NCI-H2196 treated with DMSO at 0.1 percent for 48 hours (cell line): Measurements from ENCODE around the gene MAN2B2.
"Not testable (repeated sequence)": the region's sequence is repeated elsewhere in the genome, so short reads cannot be mapped to it uniquely, and the experiment has no call there.

Experiments
- DNase-seq: peaks from one replicate; lab custom pipeline; 2025; ENCODE audit not compliant: unreplicated experiment; lab: John Stamatoyannopoulos, UW

MAN2B2 gene

DNA sequence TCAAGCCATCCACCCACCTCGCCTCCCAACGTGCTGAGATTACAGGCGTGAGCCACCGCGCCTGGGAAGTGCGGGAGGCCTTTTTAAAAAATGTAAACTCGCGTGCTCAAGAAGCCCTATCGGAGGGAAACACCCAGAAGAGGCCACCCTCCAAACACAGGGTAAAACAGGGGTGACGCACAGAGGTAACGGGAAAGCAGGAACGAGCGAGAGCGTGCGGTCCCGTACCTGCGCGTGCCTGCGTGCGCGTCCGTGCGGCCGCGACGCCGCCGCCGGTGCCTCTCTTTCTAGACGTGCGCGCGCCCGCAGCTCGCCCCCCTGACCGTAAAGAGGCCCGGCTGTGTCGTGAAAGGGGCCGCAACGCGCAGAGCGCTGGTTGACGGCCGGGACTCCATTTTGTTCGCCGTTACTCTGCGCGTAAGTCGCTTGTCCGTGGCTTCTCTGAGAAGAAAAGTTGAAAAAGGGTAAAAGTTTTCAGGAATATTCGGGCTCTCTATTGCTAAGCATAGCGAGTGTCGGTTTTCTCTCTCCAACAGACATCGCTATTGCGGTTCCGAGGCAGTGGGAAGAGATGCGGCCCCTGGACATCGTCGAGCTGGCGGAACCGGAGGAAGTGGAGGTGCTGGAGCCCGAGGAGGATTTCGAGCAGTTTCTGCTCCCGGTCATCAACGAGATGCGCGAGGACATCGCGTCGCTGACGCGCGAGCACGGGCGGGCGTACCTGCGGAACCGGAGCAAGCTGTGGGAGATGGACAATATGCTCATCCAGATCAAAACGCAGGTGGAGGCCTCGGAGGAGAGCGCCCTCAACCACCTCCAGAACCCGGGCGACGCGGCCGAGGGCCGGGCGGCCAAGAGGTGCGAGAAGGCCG lies 65.5 kb downstream of the MAN2B2 start, which contains the start of gene MRFAP1:
MRFAP1 (plus strand) TSS at position 394 of the 872 bp plus-strand sequence; CDS start at position 572, 178 bp downstream.
- peak; percentile 95 for DNase-seq

DNA sequence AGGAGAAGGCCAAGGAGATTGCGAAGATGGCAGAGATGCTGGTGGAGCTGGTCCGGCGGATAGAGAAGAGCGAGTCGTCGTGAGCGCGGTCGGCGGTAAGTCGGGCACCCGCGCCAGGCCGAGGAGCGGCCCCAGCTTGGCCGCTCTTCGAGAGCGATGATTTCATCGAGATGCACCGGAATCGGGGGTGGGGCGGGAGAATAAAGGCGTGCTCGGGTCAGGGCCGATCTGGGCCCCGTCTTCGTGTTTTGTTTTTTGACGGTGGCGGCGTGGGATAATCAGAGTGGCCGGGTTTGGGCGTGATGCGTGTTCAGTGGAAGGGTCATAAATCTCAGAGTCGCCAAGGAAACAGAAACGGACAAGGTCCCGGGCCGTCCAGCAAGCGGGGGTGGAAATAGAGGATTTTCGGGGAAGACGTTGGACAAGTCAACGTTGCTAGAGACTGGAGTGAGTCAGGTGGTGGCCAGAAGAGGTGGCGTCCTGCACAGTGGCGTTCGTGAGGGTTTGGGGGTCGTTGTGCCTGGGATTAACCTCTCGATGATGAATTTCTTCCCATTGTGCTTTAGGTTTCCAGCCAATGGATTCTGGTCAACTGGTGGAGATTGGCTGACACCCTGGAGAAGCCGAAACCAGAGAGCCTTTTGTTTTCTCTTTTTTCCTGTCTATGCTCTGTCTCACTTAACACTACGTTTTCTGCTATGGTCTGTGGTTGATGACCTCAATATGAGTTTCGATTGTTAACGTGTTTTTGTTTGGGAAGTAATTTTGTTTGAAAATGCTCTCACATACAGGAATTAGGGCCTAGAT lies 66.4 kb downstream of the MAN2B2 start:
- DNase-seq = no peak

DNA sequence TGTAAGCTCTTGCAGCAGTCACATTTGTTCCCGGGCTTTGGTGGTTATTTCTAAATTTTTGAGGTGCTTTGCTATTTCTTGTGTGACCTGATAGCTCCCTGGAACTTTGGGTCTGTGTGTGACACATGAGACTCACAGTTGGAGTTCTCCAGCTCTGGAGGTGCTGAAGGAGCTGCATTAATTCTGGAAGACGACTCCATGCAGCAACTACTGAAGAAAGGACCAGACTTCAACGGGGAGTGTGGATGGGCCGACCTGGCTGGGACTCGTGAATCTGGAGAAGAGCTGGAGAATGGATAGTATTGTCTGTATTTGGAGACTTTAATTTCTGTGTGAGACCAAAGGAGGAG lies 67.0 kb downstream of the MAN2B2 start:
- DNase-seq = no peak

DNA sequence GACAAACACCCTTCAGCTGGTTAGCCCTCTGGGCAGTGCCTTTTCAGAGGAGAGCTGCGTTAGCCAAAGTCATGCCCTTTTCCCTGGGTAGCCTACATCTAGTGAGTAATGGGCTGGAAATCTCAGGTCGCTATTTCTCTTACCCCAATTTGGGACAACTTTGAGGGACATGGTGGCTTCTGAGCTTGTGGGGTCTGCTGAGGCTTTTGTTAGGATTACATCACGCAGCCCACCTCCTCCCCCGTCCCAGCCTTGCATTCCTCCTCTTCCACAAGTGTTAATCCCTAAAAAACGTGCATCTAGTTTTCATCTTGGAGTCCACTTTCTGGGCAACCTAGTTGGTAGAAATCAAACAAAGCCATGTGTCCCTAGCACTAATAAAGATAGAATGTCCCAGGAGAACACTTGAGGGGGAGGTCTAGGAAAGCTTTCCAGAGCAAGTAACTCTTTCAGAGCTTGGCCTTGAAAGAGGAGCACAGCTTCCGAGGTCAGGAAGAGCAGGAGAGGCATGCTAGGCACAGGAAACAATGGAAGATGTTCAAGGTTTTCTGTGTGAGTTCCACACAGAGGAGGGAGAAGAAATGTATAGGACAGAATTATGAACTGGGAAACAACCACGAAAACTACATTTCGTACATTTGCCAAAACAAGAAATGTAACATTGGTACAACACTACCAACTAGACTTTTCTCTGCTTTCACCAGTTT lies 68.3 kb downstream of the MAN2B2 start:
- DNase-seq = no peak

DNA sequence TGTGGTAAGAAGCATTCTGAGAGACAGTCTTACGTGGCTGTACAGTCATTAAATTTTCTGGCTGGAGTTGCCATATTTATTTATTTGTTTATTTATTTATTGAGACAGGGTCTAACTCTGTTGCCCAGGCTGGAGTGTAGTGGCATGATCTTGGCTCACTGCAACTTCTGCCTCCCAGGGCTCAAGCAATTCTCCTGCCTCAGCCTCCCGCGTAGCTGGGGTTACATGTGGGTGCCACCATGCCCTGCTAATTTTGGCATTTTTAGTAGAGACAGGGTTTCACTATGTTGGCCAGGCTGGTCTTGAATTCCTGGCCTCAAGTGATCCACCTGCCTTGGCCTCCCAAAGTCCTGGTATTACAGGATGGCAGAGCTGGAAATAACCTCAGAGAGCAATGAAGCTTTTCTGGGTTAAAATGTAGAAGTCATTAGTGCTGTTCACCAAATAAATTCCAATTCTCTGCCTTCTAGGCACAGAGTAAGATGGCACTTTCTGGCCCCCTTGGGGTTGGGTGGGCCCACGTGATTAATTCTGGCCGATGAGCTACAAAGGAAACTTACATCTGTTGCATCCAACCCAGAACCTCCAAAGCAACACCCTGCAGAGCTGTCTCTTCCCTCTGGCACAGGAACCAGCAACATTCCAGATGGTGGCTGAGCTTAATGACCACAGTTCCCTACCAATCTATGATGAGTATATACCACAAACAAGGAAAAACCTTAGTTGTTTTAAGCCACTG lies 70.0 kb downstream of the MAN2B2 start:
- no peak for DNase-seq

DNA sequence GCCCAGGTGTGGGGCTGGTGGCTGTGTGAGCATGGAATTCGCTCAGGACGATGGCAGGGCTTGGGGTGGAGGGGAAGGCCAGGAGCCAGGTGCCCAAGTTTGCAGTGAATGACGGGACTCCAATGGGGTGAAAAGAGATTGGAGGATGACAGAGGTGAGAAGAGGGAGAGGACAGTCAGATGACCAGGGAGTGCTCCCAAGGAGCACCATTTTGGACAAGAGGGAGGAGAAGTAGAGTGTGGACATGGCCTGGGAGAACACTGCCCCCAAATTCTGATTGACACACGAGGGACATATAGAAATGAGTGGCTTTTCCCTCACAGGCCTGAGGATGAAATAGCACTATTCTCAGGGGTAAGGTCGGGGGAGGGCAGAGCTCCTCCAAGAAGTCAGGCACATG lies 72.2 kb downstream of the MAN2B2 start:
- no peak for DNase-seq

DNA sequence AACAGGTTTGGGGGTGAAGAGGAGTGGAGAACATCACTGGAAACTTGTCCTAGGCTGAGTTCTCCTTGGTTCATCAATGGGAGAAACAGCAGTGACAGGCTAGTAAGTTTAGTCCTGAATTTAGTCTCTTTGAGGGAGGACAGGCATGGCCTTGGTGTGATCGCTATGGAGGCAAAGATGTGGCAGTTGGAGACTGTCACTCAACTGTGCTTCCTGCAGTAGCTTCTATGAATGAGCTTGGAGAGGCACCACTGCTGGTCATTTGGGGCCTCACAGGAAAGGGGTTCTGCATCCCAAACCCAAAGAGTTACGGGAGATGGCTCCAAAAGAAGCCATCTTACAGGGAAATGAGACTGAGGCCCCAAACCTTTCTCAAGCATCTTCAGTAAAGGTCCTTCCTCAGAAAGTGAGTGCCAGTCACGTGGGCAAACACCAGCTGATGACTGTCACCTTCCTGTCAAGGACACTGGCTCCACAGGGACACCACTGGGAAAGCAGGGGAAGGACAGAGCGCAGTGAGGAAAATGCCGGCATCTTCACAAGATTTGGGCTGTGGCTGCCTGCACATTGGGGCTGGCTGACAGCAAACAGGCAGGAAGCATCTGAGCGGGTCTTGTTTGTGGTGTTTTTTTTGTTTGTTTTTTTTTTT lies 72.7 kb downstream of the MAN2B2 start:
- no peak for DNase-seq

DNA sequence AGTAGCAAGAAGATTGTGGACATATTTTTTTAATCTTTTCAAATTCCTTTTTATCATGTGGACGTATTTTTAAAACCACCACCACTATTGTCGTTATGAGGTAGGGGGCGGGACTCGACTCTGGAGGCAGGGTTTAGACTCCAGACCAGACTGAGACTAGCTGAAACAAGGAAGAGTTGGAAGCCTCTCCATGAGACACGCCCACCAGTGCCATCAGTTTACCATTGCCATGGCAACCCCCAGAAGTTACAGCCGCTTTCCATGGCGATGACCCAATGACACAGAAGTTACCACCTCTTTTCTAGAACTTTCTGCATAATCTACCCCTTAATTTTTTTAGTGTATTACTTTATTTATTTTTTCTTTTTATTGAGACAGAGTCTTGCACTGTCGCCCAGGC lies 74.2 kb downstream of the MAN2B2 start:
- DNase-seq = no peak

DNA sequence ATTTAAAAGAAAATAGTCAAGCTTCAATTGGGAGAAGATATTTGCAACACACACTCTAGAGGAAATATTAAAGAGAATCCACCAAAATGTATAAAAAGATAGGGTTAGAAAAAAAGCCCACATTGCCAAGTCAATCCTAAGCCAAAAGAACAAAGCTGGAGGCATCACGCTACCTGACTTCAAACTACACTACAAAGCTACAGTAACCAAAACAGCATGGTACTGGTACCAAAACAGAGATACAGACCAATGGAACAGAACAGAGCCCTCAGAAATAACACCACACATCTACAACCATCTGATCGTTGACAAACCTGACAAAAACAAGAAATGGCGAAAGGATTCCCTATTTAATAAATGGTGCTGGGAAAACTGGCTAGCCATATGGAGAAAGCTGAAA lies 79.2 kb downstream of the MAN2B2 start:
- not testable (repeated sequence) for DNase-seq

DNA sequence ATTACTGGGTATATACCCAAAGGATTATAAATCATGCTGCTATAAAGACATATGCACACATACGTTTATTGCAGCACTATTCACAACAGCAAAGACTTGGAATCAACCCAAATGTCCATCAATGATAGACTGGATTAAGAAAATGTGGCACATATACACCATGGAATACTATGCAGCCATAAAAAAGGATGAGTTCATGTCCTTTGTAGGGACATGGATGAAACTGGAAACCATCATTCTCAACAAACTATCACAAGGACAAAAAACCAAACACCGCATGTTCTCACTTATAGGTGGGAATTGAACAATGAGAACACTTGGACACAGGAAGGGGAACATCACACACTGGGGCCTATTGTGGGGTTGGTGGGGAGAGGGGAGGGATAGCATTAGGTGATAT lies 80.3 kb downstream of the MAN2B2 start:
- DNase-seq = not testable (repeated sequence)

DNA sequence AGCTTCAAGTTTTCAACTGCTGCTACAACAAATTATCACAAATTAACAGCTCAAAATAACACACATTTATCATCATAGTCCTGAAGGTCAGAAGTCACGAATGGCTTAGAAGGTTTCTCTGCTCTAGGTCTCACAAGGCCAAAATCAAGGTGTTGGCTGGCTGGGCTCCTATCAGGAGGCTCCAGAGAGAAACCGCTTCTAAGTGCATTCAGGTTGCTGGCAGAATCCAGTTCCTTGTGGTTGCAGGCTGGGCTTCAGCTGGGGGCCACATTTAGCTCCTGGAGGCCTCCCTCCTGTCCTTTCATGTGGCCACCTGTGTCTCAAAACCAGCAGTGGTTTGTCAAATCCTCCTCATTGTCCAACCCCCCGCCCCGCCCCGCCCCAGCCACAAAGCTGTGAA lies 80.9 kb downstream of the MAN2B2 start:
- DNase-seq = no peak

DNA sequence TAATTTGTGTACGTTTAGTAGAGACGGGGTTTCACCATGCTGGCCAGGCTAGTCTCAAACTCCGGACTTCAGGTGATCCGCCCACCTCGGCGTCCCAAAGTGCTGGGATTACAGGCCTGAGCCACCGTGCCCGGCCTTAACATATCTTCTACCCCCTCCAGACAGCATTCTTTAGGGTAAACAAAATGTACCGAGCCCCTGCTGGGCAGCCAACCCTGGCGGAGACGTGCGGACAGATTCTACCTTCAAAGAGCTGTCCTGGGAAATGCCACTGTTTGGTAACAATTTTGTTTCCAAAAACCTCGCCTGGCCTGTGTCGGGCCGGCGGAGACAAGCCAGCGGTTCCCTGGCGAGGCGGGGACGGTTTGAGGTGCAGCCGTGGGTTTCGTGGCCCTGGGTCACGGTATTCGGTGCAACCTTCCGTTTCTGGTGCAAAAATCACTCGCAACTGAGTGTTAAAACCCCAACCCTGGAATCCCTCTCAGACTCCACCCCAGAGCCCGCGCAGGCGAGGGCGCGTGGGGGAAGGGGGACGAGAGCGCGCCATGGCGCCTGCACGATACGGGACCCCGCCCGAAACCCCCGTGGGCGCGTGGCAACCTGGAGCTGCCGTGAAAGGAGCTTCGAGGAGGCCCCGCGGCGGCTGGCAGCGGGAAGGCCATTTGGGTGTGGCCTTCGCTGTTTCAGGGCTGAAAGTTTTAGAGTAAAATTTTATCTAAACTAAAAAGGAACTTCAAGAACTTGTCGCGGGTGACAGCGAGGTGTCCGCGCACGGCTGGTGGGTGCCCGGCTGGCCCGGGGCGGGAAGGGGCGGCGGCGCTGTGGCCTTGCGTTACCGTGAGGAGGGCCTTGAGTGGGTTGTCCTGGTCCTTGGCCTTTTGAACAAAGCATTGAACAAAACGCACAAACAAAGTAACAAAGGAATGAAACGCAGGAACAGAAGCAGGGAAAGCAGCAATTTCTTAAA lies 82.5 kb downstream of the MAN2B2 start:
- no peak for DNase-seq

DNA sequence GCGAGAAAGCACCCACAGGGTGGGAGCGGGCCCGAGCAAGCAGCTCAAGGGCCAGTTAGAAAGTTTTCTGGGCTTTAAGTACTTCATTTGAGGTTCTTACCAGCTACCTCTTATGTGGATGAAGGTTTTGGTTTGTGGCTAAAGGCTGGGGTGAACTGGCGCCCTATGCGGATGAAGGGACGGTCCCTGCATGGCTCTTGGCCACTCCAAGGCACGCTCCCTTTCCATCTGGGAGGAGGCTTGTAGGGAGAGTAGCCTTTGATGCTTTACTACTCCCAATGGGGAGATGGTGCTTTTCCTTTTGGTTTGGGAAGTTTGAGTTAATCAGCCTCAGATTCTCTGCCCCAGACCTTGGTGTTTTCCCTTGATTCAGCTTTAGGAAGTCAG lies 83.2 kb downstream of the MAN2B2 start:
- no peak for DNase-seq

DNA sequence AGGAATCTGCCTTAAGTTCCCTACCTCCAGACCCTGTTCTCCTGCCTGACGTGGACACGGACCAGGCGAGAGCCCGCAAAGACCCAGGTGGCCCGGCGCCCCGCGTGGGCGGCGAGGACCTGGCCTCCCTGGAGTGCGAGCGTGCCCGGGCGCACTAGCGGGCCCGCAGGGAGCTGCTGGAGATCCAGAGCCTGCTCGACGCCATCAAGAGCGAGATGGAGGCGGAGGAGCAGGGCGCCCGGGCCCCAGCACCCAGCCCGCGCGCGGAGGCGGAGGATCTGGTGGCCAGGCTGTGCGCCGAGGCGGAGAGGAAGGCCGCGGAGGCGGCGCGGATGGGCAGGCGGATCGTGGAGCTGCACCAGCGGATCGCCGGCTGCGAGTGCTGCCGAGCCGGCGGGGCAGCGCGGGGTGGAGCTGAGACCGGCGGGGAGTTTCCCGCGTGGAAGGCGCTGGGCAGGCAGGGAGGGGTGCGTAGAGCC lies 83.6 kb downstream of the MAN2B2 start:
- no peak for DNase-seq

DNA sequence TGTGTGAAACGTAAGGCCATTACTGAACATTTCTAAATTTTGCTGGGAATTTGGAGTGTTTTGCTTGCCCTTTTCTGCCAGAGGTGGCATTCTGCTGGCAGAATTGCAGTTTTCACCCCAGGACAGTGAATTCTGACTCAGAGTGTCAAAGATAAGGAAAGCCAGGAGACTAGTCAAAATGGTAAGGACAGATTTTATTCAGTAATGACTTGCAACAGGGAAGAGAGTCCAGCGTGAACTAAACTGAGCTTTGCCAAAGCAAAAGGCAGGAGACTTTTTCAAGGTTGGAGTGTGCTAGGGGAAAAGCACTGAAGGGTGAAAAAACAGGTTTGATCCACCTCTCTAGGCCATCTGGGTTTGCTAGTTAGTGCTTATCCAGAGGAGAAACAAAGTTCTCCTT lies 84.9 kb downstream of the MAN2B2 start:
- DNase-seq = no peak

DNA sequence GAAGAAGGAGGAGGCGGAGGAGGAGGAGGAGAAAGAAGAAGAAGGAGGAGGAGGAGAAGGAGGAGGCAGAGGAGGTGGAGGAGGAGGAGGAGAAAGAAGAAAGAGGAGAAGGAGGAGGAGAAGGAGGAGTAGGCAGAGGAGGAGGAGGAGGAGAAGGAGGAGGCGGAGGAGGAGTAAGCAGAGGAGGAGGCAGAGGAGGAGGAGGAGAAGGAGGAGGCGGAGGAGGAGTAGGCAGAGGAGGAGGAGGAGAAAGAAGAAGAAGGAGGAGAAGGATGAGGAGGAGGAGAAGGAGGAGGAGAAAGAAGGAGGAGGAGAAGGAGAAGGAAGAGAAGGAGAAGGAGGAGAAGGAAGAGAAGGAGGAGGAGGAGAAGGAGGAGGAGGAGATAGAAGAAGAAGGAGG lies 85.4 kb downstream of the MAN2B2 start:
- no peak for DNase-seq

DNA sequence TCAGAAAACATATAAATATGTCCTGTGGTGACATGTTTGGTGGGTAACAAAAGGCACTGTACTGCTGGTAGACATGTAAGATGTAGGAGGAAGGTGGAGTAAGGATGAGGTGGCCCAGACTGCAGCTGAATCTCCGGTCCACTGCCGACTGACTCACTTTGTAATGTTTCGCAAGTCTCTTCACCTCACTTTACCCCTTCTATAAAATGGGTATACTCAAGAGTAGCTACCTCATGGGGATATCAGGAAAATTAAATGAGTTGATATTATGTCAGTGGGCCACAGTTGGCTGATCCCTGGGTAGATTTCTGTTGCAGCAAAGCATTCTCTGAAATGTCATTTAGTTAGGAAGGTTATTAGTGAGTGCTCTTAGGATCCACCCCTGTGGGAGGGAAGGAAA lies 87.6 kb downstream of the MAN2B2 start:
- DNase-seq = no peak

DNA sequence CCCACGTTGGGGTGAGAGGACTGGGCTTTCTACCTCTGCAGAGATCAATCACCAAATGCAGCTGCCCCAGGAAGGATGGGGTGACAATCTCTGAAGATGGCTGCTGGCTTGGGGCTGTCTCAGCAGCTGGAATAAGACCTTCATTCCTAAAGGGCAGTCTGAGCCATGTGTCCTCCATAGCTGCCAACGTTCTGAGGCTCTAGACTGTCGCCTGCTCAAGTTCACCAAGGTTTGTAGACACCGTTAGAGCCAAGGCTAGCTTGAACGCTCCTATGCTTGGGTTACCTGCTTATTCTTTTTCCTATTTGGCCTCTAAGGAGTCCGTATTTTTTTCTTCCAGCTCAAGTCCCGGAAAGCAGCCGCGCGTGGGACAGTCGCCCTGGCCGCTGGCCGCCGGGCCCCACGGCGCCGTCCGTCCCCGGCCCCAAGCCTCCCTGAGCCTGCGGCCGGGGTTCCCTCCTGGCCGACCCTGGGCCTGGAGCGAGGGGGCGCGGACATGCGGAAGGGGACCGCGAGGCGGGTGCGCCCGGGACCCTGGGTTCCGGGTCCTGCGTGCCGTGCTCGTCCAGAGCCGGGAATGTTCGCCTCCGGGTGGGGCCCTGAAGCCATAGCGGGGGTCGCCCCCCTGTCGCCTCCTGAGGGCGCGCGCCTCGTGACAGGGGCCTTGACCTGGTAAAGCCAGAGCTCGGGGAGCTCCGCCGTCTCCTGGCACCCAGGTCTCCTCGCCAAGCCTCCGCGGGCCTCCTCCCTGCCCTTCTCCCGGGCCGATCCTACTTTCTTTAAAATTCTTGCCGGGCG lies 88.8 kb downstream of the MAN2B2 start:
- DNase-seq = no peak
